Astrocyte (in vitro differentiated cells and primary cell): ENCODE data around the gene CDK3. TPM values are rescaled to one million over a fixed set of nuclear protein-coding genes. Genes with fewer than 3 reads are reported as not detected.

ENCODE experiments used
- DNase-seq: peaks from one replicate; pipeline ENCODE4 v3.0.0-alpha.2; 2010; ENCODE audit warnings: low read depth
- FAIRE-seq: peaks from 2 replicates; lab custom pipeline; 2011; peaks lifted over from hg19 to GRCh38; lab: Jason Lieb, UNC
- H2AFZ ChIP-seq: 2 replicates; pipeline ENCODE4 v1.6.0; 2012; ENCODE audit warnings: low read depth, low read length, inconsistent platforms
- H3K27ac ChIP-seq: 2 replicates; pipeline ENCODE4 v1.5.1; 2011; ENCODE audit warnings: low read depth, low read length, inconsistent platforms
- H3K27me3 ChIP-seq: 2 replicates; pipeline ENCODE4 v1.6.0; 2011; ENCODE audit warnings: low read length, inconsistent platforms; ENCODE audit not compliant: insufficient read depth
- H3K36me3 ChIP-seq: 2 replicates; pipeline ENCODE4 v1.5.1; 2011; ENCODE audit warnings: low read length, inconsistent platforms; ENCODE audit not compliant: insufficient read depth
- H3K4me1 ChIP-seq: 2 replicates; pipeline ENCODE4 v1.5.1; 2011; ENCODE audit warnings: low read length, inconsistent platforms; ENCODE audit not compliant: insufficient read depth
- H3K4me2 ChIP-seq: 2 replicates; pipeline ENCODE4 v1.6.0; 2012; ENCODE audit warnings: low read length, inconsistent platforms
- H3K4me3 ChIP-seq: 2 replicates; pipeline ENCODE4 v1.5.1; 2011; ENCODE audit warnings: low read depth, mild to moderate bottlenecking, low read length, inconsistent platforms; ENCODE audit not compliant: insufficient read depth
- H3K79me2 ChIP-seq: 2 replicates; pipeline ENCODE4 v1.6.0; 2012; ENCODE audit warnings: mild to moderate bottlenecking, low read length, inconsistent platforms; ENCODE audit not compliant: insufficient read depth
- H3K9ac ChIP-seq: 2 replicates; pipeline ENCODE4 v1.6.0; 2012; ENCODE audit warnings: mild to moderate bottlenecking, low read length, inconsistent platforms
- H3K9me3 ChIP-seq: 2 replicates; pipeline ENCODE4 v1.5.1; 2012; ENCODE audit warnings: low read depth, mild to moderate bottlenecking, low read length, inconsistent platforms; ENCODE audit not compliant: insufficient read depth
- H4K20me1 ChIP-seq: 2 replicates; pipeline ENCODE4 v1.6.0; 2012; ENCODE audit warnings: low read length, inconsistent platforms; ENCODE audit not compliant: insufficient read depth
- H3K27ac Mint-ChIP-seq: one replicate; pipeline ENCODE4 v1.8.0; 2021; ENCODE audit warnings: mild to moderate bottlenecking, mixed read lengths; ENCODE audit not compliant: unreplicated experiment
- H3K27me3 Mint-ChIP-seq: one replicate; pipeline ENCODE4 v1.8.0; 2021; ENCODE audit warnings: low read depth, mixed read lengths; ENCODE audit not compliant: unreplicated experiment
- H3K36me3 Mint-ChIP-seq: one replicate; pipeline ENCODE4 v1.8.0; 2021; ENCODE audit warnings: low read depth, mixed read lengths; ENCODE audit not compliant: unreplicated experiment
- H3K4me1 Mint-ChIP-seq: one replicate; pipeline ENCODE4 v1.8.0; 2021; ENCODE audit warnings: low read depth, mixed read lengths; ENCODE audit not compliant: unreplicated experiment
- H3K4me3 Mint-ChIP-seq: one replicate; pipeline ENCODE4 v1.8.0; 2021; ENCODE audit warnings: mild to moderate bottlenecking, moderate library complexity, mixed read lengths; ENCODE audit not compliant: unreplicated experiment
- H3K9me3 Mint-ChIP-seq: one replicate; pipeline ENCODE4 v1.8.0; 2021; ENCODE audit warnings: mild to moderate bottlenecking, mixed read lengths; ENCODE audit not compliant: unreplicated experiment
- EZH2 ChIP-seq: IDR thresholded peaks from 2 replicates; pipeline ENCODE4 v1.6.1; 2012; ENCODE audit warnings: mild to moderate bottlenecking, low read length, inconsistent platforms; ENCODE audit not compliant: insufficient read depth
- total RNA-seq: library from RNA; stranded (reverse); gene quantifications from 2 replicates; pipeline ENCODE4 v1.2.1, GENCODE V29; 2021
- TF ChIP-seq, protein P1 (sequence below): IDR thresholded peaks from 2 replicates; pipeline ENCODE4 v1.5.1; 2011; ENCODE audit warnings: low read depth, mild to moderate bottlenecking, inconsistent platforms, low read length, moderate library complexity; ENCODE audit not compliant: insufficient read depth

Gene CDK3
- total RNA-seq, 1 donor from 2014 or later = 5.0 TPM

GRCh38 chr17:76046064-76046463, 45.4 kb downstream of the CDK3 start:
- Mint-ChIP-seq H3K4me1 (peaks cover 22% of the 10 kb centered on the region), H3K36me3 (peaks cover 34% of the 10 kb centered on the region), H3K27me3 (no peaks in the 10 kb centered on the region), H3K4me3 (no peak overlapping the region), H3K9me3 (no peaks in the 10 kb centered on the region), H3K27ac (no peak overlapping the region)
- H3K4me2 ChIP-seq = no peak overlapping the region
- no peak overlapping the region for H3K27ac ChIP-seq
- H3K27me3 ChIP-seq = no peaks in the 10 kb centered on the region
- H3K9ac ChIP-seq = no peak overlapping the region
- peaks cover 20% of the 10 kb centered on the region for H3K4me1 ChIP-seq
- FAIRE-seq (no peak), DNase-seq (no peak)
- peaks cover 63% of the 10 kb centered on the region for H3K36me3 ChIP-seq
- H3K9me3 ChIP-seq = no peaks in the 10 kb centered on the region
- H3K4me3 ChIP-seq = no peak overlapping the region
- peaks cover 2% of the 10 kb centered on the region for H3K79me2 ChIP-seq
- no peak overlapping the region for H2AFZ ChIP-seq
- H4K20me1 ChIP-seq = peaks cover 54% of the 10 kb centered on the region
- TF ChIP-seq, protein P1, sequence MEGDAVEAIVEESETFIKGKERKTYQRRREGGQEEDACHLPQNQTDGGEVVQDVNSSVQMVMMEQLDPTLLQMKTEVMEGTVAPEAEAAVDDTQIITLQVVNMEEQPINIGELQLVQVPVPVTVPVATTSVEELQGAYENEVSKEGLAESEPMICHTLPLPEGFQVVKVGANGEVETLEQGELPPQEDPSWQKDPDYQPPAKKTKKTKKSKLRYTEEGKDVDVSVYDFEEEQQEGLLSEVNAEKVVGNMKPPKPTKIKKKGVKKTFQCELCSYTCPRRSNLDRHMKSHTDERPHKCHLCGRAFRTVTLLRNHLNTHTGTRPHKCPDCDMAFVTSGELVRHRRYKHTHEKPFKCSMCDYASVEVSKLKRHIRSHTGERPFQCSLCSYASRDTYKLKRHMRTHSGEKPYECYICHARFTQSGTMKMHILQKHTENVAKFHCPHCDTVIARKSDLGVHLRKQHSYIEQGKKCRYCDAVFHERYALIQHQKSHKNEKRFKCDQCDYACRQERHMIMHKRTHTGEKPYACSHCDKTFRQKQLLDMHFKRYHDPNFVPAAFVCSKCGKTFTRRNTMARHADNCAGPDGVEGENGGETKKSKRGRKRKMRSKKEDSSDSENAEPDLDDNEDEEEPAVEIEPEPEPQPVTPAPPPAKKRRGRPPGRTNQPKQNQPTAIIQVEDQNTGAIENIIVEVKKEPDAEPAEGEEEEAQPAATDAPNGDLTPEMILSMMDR = no peak
- TF ChIP-seq EZH2 = no peak

DNA sequence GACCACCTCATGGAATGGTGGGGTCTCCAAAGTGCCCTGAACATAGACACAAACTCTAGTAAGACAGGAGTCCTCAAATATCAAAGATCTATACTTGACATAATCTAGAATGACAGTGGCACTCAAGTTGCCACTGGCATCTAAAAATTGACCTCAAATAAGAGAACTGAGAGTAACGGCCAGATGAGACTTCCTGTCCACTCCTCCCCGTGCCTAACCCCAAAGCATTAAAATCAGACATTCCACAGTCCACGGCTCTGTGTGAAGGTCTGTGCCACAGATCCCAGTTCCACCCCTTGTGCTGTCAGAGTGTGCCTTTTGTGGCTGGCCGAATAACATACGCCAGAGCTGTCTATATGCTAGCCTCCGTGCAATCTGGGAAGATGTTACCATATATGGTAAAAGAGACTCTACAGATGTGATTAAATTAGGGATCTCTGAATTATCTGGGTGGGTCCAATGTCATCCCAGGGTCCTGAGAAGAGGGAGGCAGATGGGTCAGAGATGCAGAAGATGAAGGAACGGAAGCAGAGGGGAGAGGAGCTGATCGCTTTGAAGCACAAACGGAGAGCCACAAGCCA, 47.5 kb downstream of the CDK3 start:
- H3K79me2 ChIP-seq = peaks cover 15% of the 10 kb centered on the region
- H4K20me1 ChIP-seq = peaks cover 56% of the 10 kb centered on the region
- no peak for TF ChIP-seq EZH2
- TF ChIP-seq, protein P1 = no peak
- Mint-ChIP-seq H3K27me3 (no peaks in the 10 kb centered on the region), H3K9me3 (no peaks in the 10 kb centered on the region), H3K4me3 (no peak overlapping the region), H3K4me1 (peaks cover 26% of the 10 kb centered on the region), H3K27ac (peak overlapping the region; percentile 41), H3K36me3 (peaks cover 37% of the 10 kb centered on the region)
- peaks cover 47% of the 10 kb centered on the region for H3K36me3 ChIP-seq
- H3K4me3 ChIP-seq = no peak overlapping the region
- peaks cover 24% of the 10 kb centered on the region for H3K4me1 ChIP-seq
- H3K4me2 ChIP-seq = peak overlapping the region; percentile 2
- H3K27me3 ChIP-seq = no peaks in the 10 kb centered on the region
- FAIRE-seq (no peak), DNase-seq (no peak)
- peak overlapping the region; percentile 6 for H3K9ac ChIP-seq
- peak overlapping the region; percentile 30 for H3K27ac ChIP-seq
- H2AFZ ChIP-seq = no peak overlapping the region
- H3K9me3 ChIP-seq = no peaks in the 10 kb centered on the region

DNA sequence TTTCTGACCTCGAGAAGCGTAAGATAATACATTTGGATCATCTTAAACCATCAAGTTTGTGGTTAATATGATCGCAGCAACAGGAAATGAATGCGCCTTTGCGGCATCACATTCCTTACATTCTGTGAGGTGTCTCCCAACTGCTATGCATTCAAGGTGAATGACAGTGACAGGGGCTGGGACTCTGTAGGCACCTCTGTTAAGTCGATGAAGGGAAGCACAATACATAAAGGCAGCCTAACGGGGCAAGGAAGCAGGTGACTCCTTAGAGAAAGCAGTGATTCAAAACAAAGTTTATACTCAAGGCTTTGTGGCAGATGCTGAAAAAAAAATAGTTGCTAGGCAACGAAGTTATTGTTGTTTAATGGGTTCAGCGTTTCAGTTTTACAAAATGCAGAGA, 48.1 kb downstream of the CDK3 start:
- Histone ChIP-seq H3K4me2 (peak overlapping the region; percentile 2), H3K27me3 (no peaks in the 10 kb centered on the region), H3K9ac (no peak overlapping the region), H3K79me2 (peaks cover 19% of the 10 kb centered on the region), H4K20me1 (peaks cover 55% of the 10 kb centered on the region), H3K4me3 (no peak overlapping the region), H3K27ac (peak overlapping the region; percentile 30), H2AFZ (no peak overlapping the region), H3K36me3 (peaks cover 41% of the 10 kb centered on the region), H3K9me3 (no peaks in the 10 kb centered on the region), H3K4me1 (peaks cover 29% of the 10 kb centered on the region)
- Mint-ChIP-seq H3K27me3 (no peaks in the 10 kb centered on the region), H3K27ac (peak overlapping the region; percentile 16), H3K9me3 (no peaks in the 10 kb centered on the region), H3K36me3 (peaks cover 36% of the 10 kb centered on the region), H3K4me1 (peaks cover 31% of the 10 kb centered on the region), H3K4me3 (no peak overlapping the region)
- FAIRE-seq = no peak
- TF ChIP-seq, protein P1 = no peak
- TF ChIP-seq EZH2 = no peak
- DNase-seq = peak; percentile 56
